ENCODE measurements around the gene MAP3K4. TPM values are rescaled to one million over a fixed set of nuclear protein-coding genes. Genes with fewer than 3 reads are reported as not detected.
"Not testable (repeated sequence)": the region's sequence is repeated elsewhere in the genome, so short reads cannot be mapped to it uniquely, and the experiment has no call there.

MAP3K4 gene
- polyA plus RNA-seq, 3 donors = 37.1 to 45.9 (median 40.2) TPM

DNA sequence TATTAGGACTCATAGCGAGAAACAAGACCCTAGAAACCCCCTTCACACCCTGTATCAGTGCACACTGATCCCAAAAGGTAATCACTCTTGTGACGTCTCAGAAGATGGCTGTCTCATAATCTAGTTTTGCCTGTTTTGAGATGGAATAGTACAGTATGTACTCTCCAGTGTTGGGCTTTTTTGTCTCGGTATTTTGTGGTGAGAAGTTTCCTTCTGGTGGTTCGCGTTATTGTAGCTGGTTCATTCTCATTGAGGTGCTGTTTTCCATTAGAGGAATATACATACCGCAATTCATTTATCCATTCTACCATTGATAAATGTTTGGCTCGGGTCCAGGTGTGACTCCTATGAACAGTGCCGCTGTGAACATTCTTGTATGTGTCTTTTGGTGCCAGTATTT, 27.9 kb upstream of the MAP3K4 start:
- DNase-seq (ENCODE audit: extremely low read depth in 1 of 11, low read depth in 9 of 11, low spot score in 4 of 11) = no peak

DNA sequence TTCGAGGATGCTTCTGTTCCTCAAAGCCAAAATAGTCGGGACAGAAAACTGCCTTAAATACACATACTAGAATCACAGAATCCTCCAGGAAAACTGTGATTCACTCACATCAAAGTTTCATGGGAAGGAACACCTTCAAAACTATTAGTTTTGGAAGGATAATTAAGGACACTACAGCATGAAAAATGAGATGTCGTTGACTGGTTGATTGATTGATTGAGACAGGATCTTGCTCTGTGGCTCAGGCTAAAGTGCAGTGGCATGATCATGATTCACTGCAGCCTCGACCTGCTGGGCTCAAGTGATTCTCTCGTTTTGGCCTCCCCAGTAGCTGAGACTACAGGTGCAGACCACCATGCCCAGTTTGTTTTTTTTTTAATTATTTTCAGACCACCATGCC, 25.7 kb upstream of the MAP3K4 start:
- no peak for DNase-seq (ENCODE audit: extremely low read depth in 1 of 11, low read depth in 9 of 11, low spot score in 4 of 11)

DNA sequence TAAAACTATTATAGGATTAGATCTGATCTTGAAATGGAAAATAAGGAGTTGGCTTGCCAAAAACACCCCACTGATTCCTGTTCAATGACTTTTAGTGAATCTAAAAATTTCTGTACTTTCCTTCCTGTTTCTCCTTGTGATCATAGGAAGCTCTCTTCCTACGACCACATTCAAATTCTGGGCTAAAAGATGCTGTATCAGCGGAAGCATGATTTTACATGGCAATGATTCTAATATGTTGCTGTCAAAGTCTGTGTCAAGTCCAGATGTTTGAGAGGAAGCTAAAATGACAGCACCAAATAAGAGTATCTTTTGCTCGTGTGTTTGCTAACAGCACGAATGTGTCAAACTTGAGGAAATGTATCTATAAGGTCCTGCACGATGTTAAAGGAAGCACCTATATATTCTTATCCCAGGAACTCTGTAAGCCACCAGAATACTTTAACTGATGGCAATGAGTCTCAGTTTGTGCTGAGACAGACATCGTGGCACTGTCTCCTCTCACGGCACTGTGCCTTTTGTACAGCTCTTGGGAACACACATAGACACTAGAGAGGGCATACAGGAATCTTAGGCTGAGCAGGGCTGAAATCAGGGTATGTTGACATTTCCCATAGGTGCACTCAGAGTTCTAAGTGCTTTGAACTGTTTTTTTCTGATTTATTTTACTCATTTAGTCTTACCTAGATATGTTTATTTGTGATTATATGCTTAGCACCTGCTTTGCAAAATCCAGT, 24.9 kb upstream of the MAP3K4 start:
- DNase-seq (ENCODE audit: extremely low read depth in 1 of 11, low read depth in 9 of 11, low spot score in 4 of 11) = no peak

DNA sequence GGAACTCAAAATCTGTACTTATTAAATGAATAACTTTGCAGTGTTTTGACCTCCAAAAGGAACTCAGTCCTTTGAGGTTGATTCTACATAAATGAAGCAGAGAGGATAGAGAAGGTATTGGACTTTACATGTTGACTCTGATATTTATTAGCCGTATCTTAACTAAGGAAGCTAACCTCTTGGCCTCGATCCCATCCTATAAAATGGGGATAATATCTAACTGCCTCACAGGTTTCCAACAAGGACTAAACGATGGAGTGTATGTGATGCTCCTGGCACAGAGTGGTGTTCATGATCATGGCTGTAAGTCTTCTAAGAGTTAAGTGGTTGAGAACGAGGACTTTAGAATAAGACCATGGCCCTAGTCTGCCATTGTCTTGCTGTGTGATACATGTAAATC, 24.2 kb upstream of the MAP3K4 start:
- DNase-seq (ENCODE audit: extremely low read depth in 1 of 11, low read depth in 9 of 11, low spot score in 4 of 11) = no peak

GRCh38 chr6:160967833-160968232, 23.7 kb upstream of the MAP3K4 start:
- DNase-seq (ENCODE audit: extremely low read depth in 1 of 11, low read depth in 9 of 11, low spot score in 4 of 11) = no peak

- DNase-seq (ENCODE audit: extremely low read depth in 1 of 11, low read depth in 9 of 11, low spot score in 4 of 11) = no peak
Observed at GRCh38 chr6:160971171-160971570, 20.4 kb upstream of the MAP3K4 start.

DNA sequence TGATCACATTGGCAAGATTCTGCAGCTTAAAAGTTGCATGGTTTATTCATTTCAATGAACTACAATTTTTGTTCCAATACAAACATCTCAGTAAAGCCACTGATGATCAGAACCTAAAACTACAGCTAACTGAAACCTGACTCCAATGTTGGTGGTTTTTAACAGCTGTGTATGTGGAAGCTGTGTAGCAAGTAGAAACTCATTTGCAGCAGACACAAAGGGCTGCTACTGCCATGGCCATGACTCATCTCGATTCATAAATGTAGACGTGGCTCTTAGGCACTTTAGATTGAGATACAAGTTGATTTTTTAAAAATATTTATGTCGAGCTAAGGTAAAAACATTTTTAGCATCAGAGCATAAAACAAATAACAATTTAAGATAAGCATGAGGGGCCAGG, 19.5 kb upstream of the MAP3K4 start:
- DNase-seq (ENCODE audit: extremely low read depth in 1 of 11, low read depth in 9 of 11, low spot score in 4 of 11) = no peak

GRCh38 chr6:160972594-160972993, 19.0 kb upstream of the MAP3K4 start:
- DNase-seq (ENCODE audit: extremely low read depth in 1 of 11, low read depth in 9 of 11, low spot score in 4 of 11) = not testable (repeated sequence)

DNA sequence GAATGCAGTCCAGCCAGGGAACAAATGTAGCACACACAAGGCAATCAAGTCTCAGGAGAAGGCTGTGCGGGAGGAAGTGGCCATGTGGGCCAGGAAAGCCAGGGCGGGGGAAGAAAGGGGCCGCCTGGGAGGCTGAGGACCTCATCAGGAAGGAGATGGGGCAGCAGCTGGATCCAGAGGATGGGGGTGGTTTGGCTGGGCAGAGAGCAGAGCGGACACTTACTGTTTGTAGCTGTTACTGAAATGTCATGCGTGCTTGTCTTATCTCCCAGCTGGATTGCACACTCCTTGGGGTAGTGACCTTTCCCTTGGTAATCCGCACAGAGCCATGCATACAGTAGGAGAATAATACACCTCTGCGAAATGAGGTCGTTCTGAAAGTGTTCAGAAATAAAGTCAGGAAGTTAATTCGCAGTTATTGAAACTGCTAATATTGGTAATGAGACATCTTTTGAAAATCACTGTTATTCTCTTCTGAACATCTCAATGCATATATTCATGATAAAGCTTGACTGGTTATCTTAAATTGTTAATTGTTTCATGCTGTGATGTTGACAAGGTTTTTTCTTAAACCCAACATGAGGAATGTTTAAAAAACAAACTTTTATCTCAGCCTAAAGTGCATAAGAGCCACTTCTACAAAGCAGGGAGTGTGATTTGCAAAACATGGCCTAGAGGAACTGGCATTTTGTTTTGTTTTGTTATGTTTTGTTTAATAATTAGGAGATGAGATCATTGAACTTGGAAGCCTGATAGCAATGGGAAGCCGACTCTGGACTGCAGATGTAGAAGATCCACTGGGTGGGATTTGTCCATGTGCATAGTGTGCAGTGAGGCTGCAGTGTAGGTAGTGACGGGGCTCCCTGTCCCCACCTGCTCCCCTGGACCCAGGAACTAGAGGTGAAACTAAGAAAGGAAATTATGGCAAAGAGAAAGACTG, 18.0 kb upstream of the MAP3K4 start:
- no peak for DNase-seq (ENCODE audit: extremely low read depth in 1 of 11, low read depth in 9 of 11, low spot score in 4 of 11)

DNA sequence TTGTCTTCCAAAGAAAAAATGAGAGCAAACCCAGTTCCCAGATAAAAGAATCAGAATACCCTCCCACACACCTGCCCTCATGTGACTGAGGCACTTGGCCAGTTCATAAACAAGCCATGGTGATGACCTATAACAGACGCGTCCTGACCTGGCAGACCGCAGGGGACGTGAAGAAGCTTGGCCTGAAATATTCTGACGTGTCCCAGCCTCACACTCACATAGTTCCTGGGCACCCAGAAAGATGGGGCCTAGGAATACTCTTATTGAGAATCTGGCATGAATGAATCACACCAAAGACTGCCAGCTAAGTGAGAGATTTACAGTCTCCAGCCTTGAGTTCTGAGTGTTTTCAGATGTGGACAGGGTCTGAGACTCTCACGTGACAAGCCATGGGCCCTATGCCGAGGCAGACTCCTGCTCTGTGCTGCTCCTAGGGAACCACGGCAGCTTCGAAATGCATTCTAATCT, 17.2 kb upstream of the MAP3K4 start:
- DNase-seq (ENCODE audit: extremely low read depth in 1 of 11, low read depth in 9 of 11, low spot score in 4 of 11) = peak in 7 of 11 donors; percentile 15 to 43 (median 33)

- DNase-seq (ENCODE audit: extremely low read depth in 1 of 11, low read depth in 9 of 11, low spot score in 4 of 11) = no peak
Observed at GRCh38 chr6:160975162-160975561, 16.4 kb upstream of the MAP3K4 start.

- not testable (repeated sequence) for DNase-seq (ENCODE audit: extremely low read depth in 1 of 11, low read depth in 9 of 11, low spot score in 4 of 11)
Observed at GRCh38 chr6:160975961-160976360, 15.6 kb upstream of the MAP3K4 start.

GRCh38 chr6:160978141-160978901, 13.2 kb upstream of the MAP3K4 start:
- DNase-seq (ENCODE audit: extremely low read depth in 1 of 11, low read depth in 9 of 11, low spot score in 4 of 11) = no peak

DNA sequence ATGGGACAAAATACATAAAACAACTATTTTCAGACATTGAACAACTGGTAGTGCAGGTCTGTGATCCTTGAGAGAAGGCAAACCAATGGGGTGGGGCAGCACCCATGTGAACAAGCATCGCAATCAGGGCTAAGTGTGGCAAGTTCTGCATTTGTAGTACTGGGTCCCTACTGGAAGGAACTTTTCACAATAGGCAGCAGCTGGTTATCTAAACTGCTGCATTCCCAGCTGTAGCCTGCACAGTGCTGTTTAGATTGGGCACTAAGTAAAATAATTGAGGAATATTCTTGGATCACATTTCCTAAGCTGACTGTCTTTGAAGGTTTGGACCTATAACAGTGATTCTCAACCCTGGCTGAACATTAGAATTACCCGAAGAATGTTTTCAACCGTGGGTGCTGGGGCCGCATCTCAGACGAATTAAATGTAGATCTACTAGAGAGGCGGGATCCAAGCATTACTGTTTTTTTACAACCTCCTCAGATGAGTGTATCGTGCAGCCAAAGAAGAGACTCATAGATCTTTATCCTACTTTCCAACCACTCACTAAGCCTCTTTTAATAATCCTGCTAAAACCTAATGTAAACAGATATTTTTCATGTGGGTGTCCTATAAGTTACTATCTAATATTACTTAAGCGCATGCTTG, 12.4 kb upstream of the MAP3K4 start:
- DNase-seq (ENCODE audit: extremely low read depth in 1 of 11, low read depth in 9 of 11, low spot score in 4 of 11) = no peak

DNA sequence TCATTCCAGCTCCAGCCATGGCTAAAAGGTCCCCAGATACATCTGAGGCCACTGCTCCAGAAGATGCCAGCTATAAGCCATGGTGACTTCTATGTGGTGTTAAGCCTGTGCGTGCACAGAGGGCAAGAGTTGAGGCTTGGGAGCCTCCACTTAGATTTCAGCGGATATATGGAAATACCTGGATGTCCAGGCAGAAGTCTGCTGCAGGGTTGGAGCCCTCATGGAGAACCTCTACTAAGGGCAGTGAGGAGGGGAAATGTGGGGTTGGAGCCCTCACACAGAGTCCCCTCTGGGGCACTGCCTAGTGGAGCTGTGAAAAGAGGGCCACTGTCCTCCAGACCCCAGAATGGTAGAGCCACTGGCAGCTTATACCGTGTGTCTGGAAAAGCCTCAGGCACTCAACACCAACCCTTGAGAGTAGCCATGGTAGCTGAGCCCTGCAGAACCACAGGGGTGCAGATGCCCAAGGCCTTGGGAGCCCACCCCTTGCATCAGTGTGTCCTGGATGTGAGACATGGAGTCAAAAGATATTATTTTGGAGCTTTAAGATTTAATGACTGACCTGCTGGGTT, 8.1 kb upstream of the MAP3K4 start:
- not testable (repeated sequence) for DNase-seq (ENCODE audit: extremely low read depth in 1 of 11, low read depth in 9 of 11, low spot score in 4 of 11)

GRCh38 chr6:160986851-160987250, 4.7 kb upstream of the MAP3K4 start:
- no peak for DNase-seq (ENCODE audit: extremely low read depth in 1 of 11, low read depth in 9 of 11, low spot score in 4 of 11)

DNA sequence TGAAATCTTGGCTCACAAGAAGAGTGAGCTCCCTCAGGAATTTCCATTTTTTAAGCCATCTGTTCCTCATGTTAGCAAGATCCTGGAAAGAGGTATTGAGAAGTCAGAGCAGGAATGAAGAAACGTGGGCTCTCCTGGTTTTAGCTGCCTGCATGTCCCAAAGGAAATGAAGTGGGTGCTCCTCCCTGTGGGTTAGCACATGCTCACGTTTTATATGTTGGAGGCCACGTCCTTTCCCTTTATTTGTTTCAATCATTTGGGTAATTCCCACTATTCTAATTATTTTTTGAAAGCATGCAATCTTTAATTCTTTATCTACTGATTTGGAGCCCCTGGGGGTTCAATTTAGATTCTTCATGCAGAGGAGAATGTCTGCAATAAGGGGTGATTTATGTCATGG, 4.3 kb upstream of the MAP3K4 start:
- DNase-seq (ENCODE audit: extremely low read depth in 1 of 11, low read depth in 9 of 11, low spot score in 4 of 11) = no peak

- no peak for DNase-seq (ENCODE audit: extremely low read depth in 1 of 11, low read depth in 9 of 11, low spot score in 4 of 11)
Observed at GRCh38 chr6:160990847-160991405, 643 bp upstream of the MAP3K4 start.
